ENCODE results near the gene DUT.

DUT gene

DNA sequence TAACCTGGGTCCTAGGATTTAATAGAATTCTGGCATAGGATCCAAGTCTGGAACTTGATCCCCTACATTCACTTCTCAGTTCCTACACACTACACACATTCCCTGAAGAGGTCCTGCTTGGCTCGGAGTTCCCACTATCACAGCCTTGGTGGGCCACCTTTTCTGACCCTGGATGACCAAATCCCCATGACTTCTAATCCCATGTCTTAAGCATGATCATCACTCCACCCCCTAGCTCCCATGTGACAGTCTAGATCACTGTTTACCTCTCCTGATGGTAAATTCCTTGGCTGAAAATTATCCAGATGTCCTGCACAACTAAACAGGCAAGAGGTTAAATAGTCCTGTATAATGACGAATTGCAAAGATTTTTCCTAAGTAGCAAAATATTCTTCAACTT lies 40.3 kb downstream of the DUT start:
- no peaks in the 10 kb centered on the region for H3K9me2 ChIP-seq (replicated peaks; ENCODE audit: insufficient read depth, low read length)
- H3K9me3 ChIP-seq (replicated peaks; ENCODE audit: insufficient read depth, low read length): no peaks in the 10 kb centered on the region
- no peaks in the 10 kb centered on the region for H3K36me3 ChIP-seq (replicated peaks; ENCODE audit: insufficient read depth, low read length)
- H3K79me2 ChIP-seq (ENCODE audit: low read length): no peaks in the 10 kb centered on the region
- H2AFZ ChIP-seq (ENCODE audit: low read length): no peak overlapping the region
- H3K4me1 ChIP-seq (ENCODE audit: low read length): no peaks in the 10 kb centered on the region
- DNase-seq: no peak
- H3K4me2 ChIP-seq (ENCODE audit: low read depth, low read length): no peak overlapping the region
- TF ChIP-seq EZH2phosphoT487 (IDR thresholded peaks at IDR 0.05; ENCODE audit: low read length) (no peak), EZH2 (optimal IDR thresholded peaks at IDR 0.05; ENCODE audit: low read depth, low read length) (no peak)
- TF ChIP-seq, protein P1, sequence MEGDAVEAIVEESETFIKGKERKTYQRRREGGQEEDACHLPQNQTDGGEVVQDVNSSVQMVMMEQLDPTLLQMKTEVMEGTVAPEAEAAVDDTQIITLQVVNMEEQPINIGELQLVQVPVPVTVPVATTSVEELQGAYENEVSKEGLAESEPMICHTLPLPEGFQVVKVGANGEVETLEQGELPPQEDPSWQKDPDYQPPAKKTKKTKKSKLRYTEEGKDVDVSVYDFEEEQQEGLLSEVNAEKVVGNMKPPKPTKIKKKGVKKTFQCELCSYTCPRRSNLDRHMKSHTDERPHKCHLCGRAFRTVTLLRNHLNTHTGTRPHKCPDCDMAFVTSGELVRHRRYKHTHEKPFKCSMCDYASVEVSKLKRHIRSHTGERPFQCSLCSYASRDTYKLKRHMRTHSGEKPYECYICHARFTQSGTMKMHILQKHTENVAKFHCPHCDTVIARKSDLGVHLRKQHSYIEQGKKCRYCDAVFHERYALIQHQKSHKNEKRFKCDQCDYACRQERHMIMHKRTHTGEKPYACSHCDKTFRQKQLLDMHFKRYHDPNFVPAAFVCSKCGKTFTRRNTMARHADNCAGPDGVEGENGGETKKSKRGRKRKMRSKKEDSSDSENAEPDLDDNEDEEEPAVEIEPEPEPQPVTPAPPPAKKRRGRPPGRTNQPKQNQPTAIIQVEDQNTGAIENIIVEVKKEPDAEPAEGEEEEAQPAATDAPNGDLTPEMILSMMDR (IDR thresholded peaks at IDR 0.05; ENCODE audit: low read length): no peak
- H3K4me3 ChIP-seq (ENCODE audit: low read length): no peak overlapping the region
- no peaks in the 10 kb centered on the region for H4K20me1 ChIP-seq (ENCODE audit: insufficient read depth, low read length)
- no peak overlapping the region for H3K9ac ChIP-seq (ENCODE audit: low read length)
- H3F3A ChIP-seq (ENCODE audit: insufficient read depth, low read length): no peaks in the 10 kb centered on the region
- H3K27ac ChIP-seq (ENCODE audit: low read length): no peak overlapping the region
- no peaks in the 10 kb centered on the region for H3K27me3 ChIP-seq (replicated peaks; ENCODE audit: insufficient read depth, low read length)

DNA sequence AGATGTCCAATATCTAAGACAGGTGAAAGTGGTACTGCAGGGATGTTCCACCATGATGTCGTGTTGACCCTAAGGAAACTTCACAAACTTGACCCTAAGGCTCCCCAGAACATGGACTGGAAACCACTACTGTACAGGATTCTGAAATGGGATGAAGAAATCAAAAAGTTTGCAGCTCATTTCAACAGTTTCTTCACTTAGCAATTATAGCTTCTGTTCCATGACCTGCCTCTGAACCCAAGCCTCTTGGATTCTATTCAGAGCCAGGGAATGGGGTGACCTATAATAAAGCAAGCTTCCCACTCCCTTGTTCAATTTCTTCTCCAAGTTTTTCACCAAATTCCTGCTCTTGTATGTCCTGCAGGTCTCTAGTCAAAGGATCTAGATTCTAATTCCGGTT lies 40.7 kb downstream of the DUT start:
- Histone ChIP-seq H3K4me3 (ENCODE audit: low read length) (no peak overlapping the region), H2AFZ (ENCODE audit: low read length) (no peak overlapping the region), H3K9ac (ENCODE audit: low read length) (no peak overlapping the region), H3K79me2 (ENCODE audit: low read length) (no peaks in the 10 kb centered on the region), H3K9me3 (replicated peaks; ENCODE audit: insufficient read depth, low read length) (no peaks in the 10 kb centered on the region), H3K4me2 (ENCODE audit: low read depth, low read length) (no peak overlapping the region), H3K4me1 (ENCODE audit: low read length) (no peaks in the 10 kb centered on the region), H3K27ac (ENCODE audit: low read length) (no peak overlapping the region), H4K20me1 (ENCODE audit: insufficient read depth, low read length) (no peaks in the 10 kb centered on the region), H3K9me2 (replicated peaks; ENCODE audit: insufficient read depth, low read length) (no peaks in the 10 kb centered on the region), H3K27me3 (replicated peaks; ENCODE audit: insufficient read depth, low read length) (no peaks in the 10 kb centered on the region), H3F3A (ENCODE audit: insufficient read depth, low read length) (no peaks in the 10 kb centered on the region), H3K36me3 (replicated peaks; ENCODE audit: insufficient read depth, low read length) (no peaks in the 10 kb centered on the region)
- TF ChIP-seq, protein P1 (IDR thresholded peaks at IDR 0.05; ENCODE audit: low read length): no peak
- TF ChIP-seq EZH2 (optimal IDR thresholded peaks at IDR 0.05; ENCODE audit: low read depth, low read length): no peak
- no peak for TF ChIP-seq EZH2phosphoT487 (IDR thresholded peaks at IDR 0.05; ENCODE audit: low read length)
- DNase-seq: no peak

DNA sequence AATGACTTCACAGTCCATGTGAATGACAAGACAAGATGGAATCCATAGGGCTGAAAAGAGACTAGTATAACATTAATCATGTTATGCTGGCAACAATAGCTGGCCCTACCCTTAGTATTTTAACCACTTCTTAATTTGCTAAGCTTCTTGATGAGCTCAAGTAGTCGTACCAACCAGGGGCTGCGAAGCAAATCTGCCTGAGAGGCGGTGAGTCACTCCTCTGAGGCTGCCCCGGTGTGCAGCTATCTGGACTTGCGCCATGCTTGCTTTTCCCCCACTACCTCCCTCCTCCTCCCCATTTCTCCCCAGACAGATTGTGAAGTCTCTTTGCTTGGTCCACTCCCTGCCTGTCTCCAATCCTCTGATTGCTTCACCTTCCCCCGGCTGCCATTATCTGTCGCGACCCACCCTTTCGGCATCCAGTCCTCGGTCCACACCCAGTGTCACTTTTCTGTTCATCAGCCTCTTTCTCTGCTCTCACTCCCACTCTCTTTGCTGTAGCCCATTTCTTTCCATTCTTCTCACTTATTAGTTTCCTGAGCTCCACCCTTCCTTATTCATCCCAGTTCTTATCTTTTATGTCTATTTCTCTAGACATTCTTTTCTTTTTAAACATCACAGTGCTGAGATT lies 42.7 kb downstream of the DUT start:
- H3K4me3 ChIP-seq (ENCODE audit: low read length): no peak overlapping the region
- no peak overlapping the region for H3K4me2 ChIP-seq (ENCODE audit: low read depth, low read length)
- H3K9ac ChIP-seq (ENCODE audit: low read length): no peak overlapping the region

More for the DNA sequence above, 42.7 kb downstream of the DUT start:
- Histone ChIP-seq H3F3A (ENCODE audit: insufficient read depth, low read length) (no peaks in the 10 kb centered on the region), H3K9me3 (replicated peaks; ENCODE audit: insufficient read depth, low read length) (no peaks in the 10 kb centered on the region), H3K9me2 (replicated peaks; ENCODE audit: insufficient read depth, low read length) (no peaks in the 10 kb centered on the region), H3K36me3 (replicated peaks; ENCODE audit: insufficient read depth, low read length) (no peaks in the 10 kb centered on the region), H3K27me3 (replicated peaks; ENCODE audit: insufficient read depth, low read length) (no peaks in the 10 kb centered on the region), H3K27ac (ENCODE audit: low read length) (no peak overlapping the region), H2AFZ (ENCODE audit: low read length) (no peak overlapping the region), H4K20me1 (ENCODE audit: insufficient read depth, low read length) (no peaks in the 10 kb centered on the region), H3K79me2 (ENCODE audit: low read length) (no peaks in the 10 kb centered on the region), H3K4me1 (ENCODE audit: low read length) (no peaks in the 10 kb centered on the region)
- no peak for DNase-seq
- no peak for TF ChIP-seq EZH2phosphoT487 (IDR thresholded peaks at IDR 0.05; ENCODE audit: low read length)
- TF ChIP-seq, protein P1 (IDR thresholded peaks at IDR 0.05; ENCODE audit: low read length): no peak
- no peak for TF ChIP-seq EZH2 (optimal IDR thresholded peaks at IDR 0.05; ENCODE audit: low read depth, low read length)
